Endothelial cell of umbilical vein (primary cell): ENCODE data around the gene NINJ2. TPM values are rescaled to one million over a fixed set of nuclear protein-coding genes. Genes with fewer than 3 reads are reported as not detected.
"Not testable (repeated sequence)": the region's sequence is repeated elsewhere in the genome, so short reads cannot be mapped to it uniquely, and the experiment has no call there.

Experiments
- BruUV-seq: library from RNA; stranded (reverse); fragments of 400-500 nt; replicated peaks from 2 replicates; lab custom pipeline; 2021; lab: Mats Ljungman, UMichigan
- CTCF ChIA-PET: fragments of 300-600, 350-600 bp; sonication (Branson Sonifier 250); formaldehyde crosslinking; loops from one replicate; lab custom pipeline; 2021; ENCODE audit warnings: antibody characterized with exemption, inconsistent platforms; lab: Charles Lee
- POLR2A ChIA-PET: fragments of 300-600, 350-600 bp; sonication (Branson Sonifier 250); formaldehyde crosslinking; loops from one replicate; lab custom pipeline; 2021; ENCODE audit warnings: antibody characterized with exemption, inconsistent platforms; lab: Charles Lee
- DNase-seq: peaks from one replicate; pipeline ENCODE4 v3.0.0-alpha.2; 2011; ENCODE audit warnings: low read depth, low spot score
- FAIRE-seq: peaks from 2 replicates; lab custom pipeline; 2011; peaks lifted over from hg19 to GRCh38; lab: Jason Lieb, UNC
- H2AFZ ChIP-seq: 2 replicates; pipeline ENCODE4 v1.6.0; 2012; ENCODE audit warnings: low read depth, low read length, control low read depth, inconsistent platforms
- H3K27ac ChIP-seq: 2 replicates; pipeline ENCODE4 v1.5.1; 2011; ENCODE audit warnings: low read depth, mild to moderate bottlenecking, control low read depth, low read length, moderate library complexity; ENCODE audit not compliant: insufficient read depth
- H3K27me3 ChIP-seq, 2 experiments: 2 replicates each; pipeline versions ENCODE4 v1.6.0 to v1.6.1; 2011; ENCODE audit warnings: low read length in 2 of 2, mixed read lengths in 1 of 2; ENCODE audit not compliant: control insufficient read depth in 2 of 2, insufficient read depth in 2 of 2
- H3K36me3 ChIP-seq, 2 experiments: 2 replicates in 1 of 2; 3 replicates in 1 of 2; pipeline ENCODE4 v1.5.1; 2011; ENCODE audit warnings: low read length in 2 of 2, mild to moderate bottlenecking in 1 of 2, moderate library complexity in 1 of 2; ENCODE audit not compliant: control insufficient read depth in 2 of 2, insufficient read depth in 2 of 2; ENCODE audit errors: extremely low read depth in 1 of 2
- H3K4me1 ChIP-seq: 3 replicates; pipeline ENCODE4 v1.5.1; 2011; ENCODE audit warnings: mild to moderate bottlenecking, low read length; ENCODE audit not compliant: control insufficient read depth, insufficient read depth; ENCODE audit errors: extremely low read depth
- H3K4me2 ChIP-seq: 2 replicates; pipeline ENCODE4 v1.6.1; 2011; ENCODE audit warnings: low read length, control low read depth, mixed read lengths; ENCODE audit not compliant: insufficient read depth
- H3K4me3 ChIP-seq, 3 experiments: fragments of 200-600 bp in 1 of 3; sonication (generic), shearing (Covaris generic) in 1 of 3; replicated peaks in 1 of 3; 2 replicates each; pipeline ENCODE4 v1.5.1; 2011 to 2016; ENCODE audit warnings: control low read depth in 3 of 3, low read length in 3 of 3, mild to moderate bottlenecking in 2 of 3, inconsistent platforms in 1 of 3, low read depth in 1 of 3, moderate library complexity in 1 of 3; ENCODE audit not compliant: insufficient read depth in 1 of 3
- H3K79me2 ChIP-seq: 2 replicates; pipeline ENCODE4 v1.6.0; 2012; ENCODE audit warnings: low read length, inconsistent platforms; ENCODE audit not compliant: control insufficient read depth, insufficient read depth
- H3K9ac ChIP-seq: replicated peaks from 2 replicates; pipeline ENCODE3; 2011; ENCODE audit warnings: low read length, control low read depth; ENCODE audit not compliant: insufficient read depth; ENCODE audit errors: extremely low read depth
- H3K9me1 ChIP-seq: replicated peaks from 3 replicates; pipeline ENCODE4 v1.6.0; 2011; ENCODE audit warnings: mild to moderate bottlenecking, low read length; ENCODE audit not compliant: control insufficient read depth, insufficient read depth; ENCODE audit errors: extremely low read depth
- H3K9me3 ChIP-seq: replicated peaks from 2 replicates; pipeline ENCODE4 v1.5.1; 2012; ENCODE audit warnings: low read length, inconsistent platforms; ENCODE audit not compliant: control insufficient read depth, insufficient read depth
- H4K20me1 ChIP-seq: replicated peaks from 2 replicates; pipeline ENCODE3; 2011; ENCODE audit warnings: mild to moderate bottlenecking, low read length; ENCODE audit not compliant: control insufficient read depth, insufficient read depth; ENCODE audit errors: extremely low read depth
- CTCF ChIP-seq, 2 donors: IDR thresholded peaks; 1 replicate in 1 of 2; 2 replicates in 1 of 2; pipeline ENCODE4 v1.5.1; 2011; ENCODE audit warnings: low read length in 2 of 2, mild to moderate bottlenecking in 2 of 2, moderate library complexity in 2 of 2, control low read depth in 1 of 2, inconsistent platforms in 1 of 2, low read depth in 1 of 2; ENCODE audit not compliant: insufficient read depth in 1 of 2; ENCODE audit errors: extremely low read depth in 1 of 2
- EZH2 ChIP-seq: IDR thresholded peaks from 2 replicates; pipeline ENCODE4 v1.6.1; 2012; ENCODE audit warnings: borderline replicate concordance, low read depth, mild to moderate bottlenecking, moderate library complexity, low read length, inconsistent platforms; ENCODE audit not compliant: severe bottlenecking
- FOS ChIP-seq: IDR thresholded peaks from 2 replicates; pipeline ENCODE4 v1.6.1; 2011; ENCODE audit warnings: mild to moderate bottlenecking, low read length, moderate library complexity, borderline replicate concordance; ENCODE audit not compliant: insufficient read depth
- GATA2 ChIP-seq: IDR thresholded peaks from 2 replicates; pipeline ENCODE4 v1.7.0; 2011; ENCODE audit warnings: low read depth, mild to moderate bottlenecking, moderate library complexity, mixed read lengths, low read length; ENCODE audit not compliant: insufficient read length, insufficient read depth
- JUN ChIP-seq: IDR thresholded peaks from 2 replicates; pipeline ENCODE4 v1.6.1; 2011; ENCODE audit warnings: borderline replicate concordance, low read depth; ENCODE audit not compliant: insufficient read length, insufficient read depth
- MAX ChIP-seq: IDR thresholded peaks from 2 replicates; pipeline ENCODE4 v1.6.1; 2011; ENCODE audit not compliant: insufficient read depth, insufficient read length
- MYC ChIP-seq: IDR thresholded peaks from one replicate; pipeline ENCODE4 v1.6.1; 2011; ENCODE audit warnings: mild to moderate bottlenecking, low read depth, low read length
- POLR2A ChIP-seq: IDR thresholded peaks from 2 replicates; pipeline ENCODE4 v1.6.1; 2012; ENCODE audit warnings: low read depth, mild to moderate bottlenecking, control low read depth, low read length
- POLR2AphosphoS5 ChIP-seq: IDR thresholded peaks from 2 replicates; pipeline ENCODE4 v1.6.1; 2012; ENCODE audit warnings: low read depth, mild to moderate bottlenecking, control low read depth, low read length, moderate library complexity; ENCODE audit not compliant: insufficient read depth
- dilution Hi-C: fragments of 300-500 bp; cut with MboI; formaldehyde crosslinking; loops from one replicate; pipeline ENCODE4 v1.15.0; 2019; ENCODE audit warnings: low sequenced_read_pairs; ENCODE audit not compliant: extremely low pct_ligation_motif_present
- intact Hi-C: fragments of 100-400 bp; cut with micrococcal nuclease; formaldehyde crosslinking; loops from one replicate; pipeline ENCODE4 v1.10.0; 2022
- polyA plus RNA-seq, 4 experiments: library from polyadenylated mRNA; depleted of rRNA in 3 of 4; stranded (reverse) in 3 of 4; unstranded in 1 of 4; fragments of >200 nt; gene quantifications; 2 replicates each; pipeline versions ENCODE4 v1.2.1 to v1.2.3, GENCODE V29; 2011 to 2012; ENCODE audit warnings: missing spikeins in 1 of 4
- total RNA-seq: library from RNA; stranded (reverse); gene quantifications from 2 replicates; pipeline ENCODE4 v1.2.3, GENCODE V29; 2021

The NINJ2 gene
- total and polyA plus RNA-seq, 2 donors (not counting 3 experiments of a cell fraction or from before 2014, with no cell fraction given), result 0.75 to 4.4 TPM

- H3K27ac ChIP-seq, result no peak overlapping the region
- H3K9ac ChIP-seq, result no peak overlapping the region
- no peaks in the 10 kb centered on the region for H3K36me3 ChIP-seq
- DNase-seq (peak; percentile 14), FAIRE-seq (peak; percentile 59)
- peaks cover 8% of the 10 kb centered on the region for H3K4me1 ChIP-seq
- TF ChIP-seq EZH2 (no peak), MYC (no peak), POLR2AphosphoS5 (no peak), POLR2A (no peak), GATA2 (no peak), CTCF (IDR thresholded peaks at IDR 0.05; ENCODE audit: extremely low read depth in 1 of 2, insufficient read depth in 1 of 2, low read depth in 1 of 2, low read length in 2 of 2) (no peak), JUN (no peak), MAX (no peak), FOS (no peak)
- H4K20me1 ChIP-seq, result no peaks in the 10 kb centered on the region
- ChIA-PET CTCF (interaction anchor here (0.6 to 8.1 kb wide), 7 partner anchors 8 to 371 kb away, joined by 3 to 182 read pairs (median 3); partner anchors contain the start of genes RAD52 and WNK1), POLR2A (interaction anchor here (0.6 to 1.5 kb wide), 2 partner anchors 19 to 173 kb away, joined by 5 to 18 read pairs; no protein-coding TSS in a partner anchor)
- H3K27me3 ChIP-seq, result no peaks in the 10 kb centered on the region
- H3K9me1 ChIP-seq, result no peaks in the 10 kb centered on the region
- no peaks in the 10 kb centered on the region for H3K79me2 ChIP-seq
- no peak overlapping the region for H3K4me3 ChIP-seq
- no TSS peak for BruUV-seq
- peak overlapping the region; percentile 23 for H2AFZ ChIP-seq
- intact Hi-C loops (no loop called here), dilution Hi-C loops (no loop called here)
- H3K9me3 ChIP-seq, result no peaks in the 10 kb centered on the region
- no peak overlapping the region for H3K4me2 ChIP-seq
Measured at GRCh38 chr12:578748-579419, 84.4 kb downstream of the NINJ2 start.

- BruUV-seq, H3K27me3 ChIP-seq, H3K79me2 ChIP-seq, H3K4me3 ChIP-seq, dilution Hi-C loops, H3K9me1 ChIP-seq, intact Hi-C loops, H3K4me2 ChIP-seq, H3K27ac ChIP-seq, H2AFZ ChIP-seq, H3K4me1 ChIP-seq, DNase-seq, H3K9ac ChIP-seq, H4K20me1 ChIP-seq, H3K36me3 ChIP-seq, FAIRE-seq, H3K9me3 ChIP-seq: not testable (repeated sequence)
- ChIA-PET CTCF (interaction anchor here (1.0 to 8.1 kb wide), 5 partner anchors 8 to 236 kb away, joined by 3 to 182 read pairs (median 12); partner anchors contain the start of gene WNK1), POLR2A (interaction anchor here (1.5 kb wide), 1 partner anchor 20 kb away, joined by 18 read pairs; no protein-coding TSS in a partner anchor)
Measured at GRCh38 chr12:577994-578747, 85.1 kb downstream of the NINJ2 start.
